ENCODE data around the gene GLOD5. TPM values are rescaled to one million over a fixed set of nuclear protein-coding genes. Genes with fewer than 3 reads are reported as not detected.
A peak's percentile ranks its signal among the peaks of the same experiment; 100 is the strongest.

GLOD5 gene
- total and polyA plus RNA-seq, 9 of the 15 experiments (the other 6 are each of a cell fraction or from before 2014, with no cell fraction given) = 0.27 to 4.4 (median 2.2) TPM

GRCh38 chrX:48782795-48783194 lies 21.2 kb downstream of the GLOD5 start (continued):
- TF ChIP-seq JUND (IDR thresholded peaks at IDR 0.05; ENCODE audit: borderline replicate concordance, low read depth, low read length) (peak; percentile 65), JUND (tag; IDR thresholded peaks at IDR 0.05; ENCODE audit: borderline replicate concordance, low read depth, low read length) (no peak; the same call in 2 of the 3 replicates), SMAD2 (IDR thresholded peaks at IDR 0.05; ENCODE audit: low read depth, low read length) (no peak), SIN3A (IDR thresholded peaks at IDR 0.05; ENCODE audit: borderline replicate concordance in 2 of 2, control insufficient read depth in 1 of 2, low read depth in 2 of 2, low read length in 2 of 2) (peak in 1 of 2 experiments; percentile 50; a peak in 1 of 4 replicates), RHOXF2B (CRISPR knock-in tag; conservative IDR thresholded peaks at IDR 0.05) (no peak), ZNF584 (CRISPR knock-in tag; IDR thresholded peaks at IDR 0.05; ENCODE audit: low read depth) (0 out of 2 replicates have a peak, but pooled peaks have one; percentile 63), SOX6 (IDR thresholded peaks at IDR 0.05) (peak; percentile 90), ZFX (CRISPR knock-in tag; IDR thresholded peaks at IDR 0.05) (peak; percentile 68), CHD7 (IDR thresholded peaks at IDR 0.05; ENCODE audit: low read depth, low read length) (no peak), MTA3 (IDR thresholded peaks at IDR 0.05; ENCODE audit: borderline replicate concordance) (peak; percentile 57), RAD21 (CRISPR knock-in tag; conservative IDR thresholded peaks at IDR 0.05 in 1 of 2, IDR thresholded peaks at IDR 0.05 in 1 of 2) (peak; percentile 22 to 24; a peak in 2 of 4 replicates), ID3 (CRISPR knock-in tag; IDR thresholded peaks at IDR 0.05) (no peak), ID3 (tag; IDR thresholded peaks at IDR 0.05) (peak; percentile 81; the same call in 1 of the 2 replicates), CEBPG (CRISPR knock-in tag; IDR thresholded peaks at IDR 0.05) (no peak), CEBPG (tag; conservative IDR thresholded peaks at IDR 0.05 in 1 of 2, IDR thresholded peaks at IDR 0.05 in 1 of 2) (no peak), RCOR1 (IDR thresholded peaks at IDR 0.05; ENCODE audit: borderline replicate concordance in 1 of 2, low read depth in 2 of 2, low read length in 2 of 2) (peak; percentile 73 to 95; a peak in 3 of 4 replicates), SMARCE1 (IDR thresholded peaks at IDR 0.05) (peak; percentile 93), EP300 (IDR thresholded peaks at IDR 0.05; ENCODE audit: low read length) (peak; percentile 97)
